HG02840 (cell line): ENCODE results near the gene GSE1.

Source experiments
- ATAC-seq: cut with Tn5 transposase; IDR thresholded peaks from one replicate; pipeline ENCODE4 v1.9.1; 2021; ENCODE audit warnings: mild to moderate bottlenecking, moderate library complexity, moderate number of reproducible peaks; ENCODE audit not compliant: unreplicated experiment, low FRiP score

GSE1 gene

GRCh38 chr16:85644093-85644712 is 31.1 kb downstream of the GSE1 start:
- ATAC-seq, result no peak

- ATAC-seq, result no peak
Measured at GRCh38 chr16:85645021-85645589, 32.0 kb downstream of the GSE1 start.

- ATAC-seq, result no peak
Measured at GRCh38 chr16:85646358-85646907, 33.3 kb downstream of the GSE1 start.

GRCh38 chr16:85646976-85647375 is 33.9 kb downstream of the GSE1 start:
- no peak for ATAC-seq

GRCh38 chr16:85648070-85648714 is 35.1 kb downstream of the GSE1 start:
- no peak for ATAC-seq

GRCh38 chr16:85648805-85649204 is 35.7 kb downstream of the GSE1 start:
- ATAC-seq, result no peak

- no peak for ATAC-seq
Measured at GRCh38 chr16:85649411-85650134, 36.5 kb downstream of the GSE1 start.

GRCh38 chr16:85650135-85650843 is 37.2 kb downstream of the GSE1 start:
- ATAC-seq, result no peak

- ATAC-seq, result no peak
Measured at GRCh38 chr16:85650844-85651628, 37.9 kb downstream of the GSE1 start.

- ATAC-seq, result no peak
Measured at GRCh38 chr16:85651629-85652430, 38.7 kb downstream of the GSE1 start.

GRCh38 chr16:85652431-85653221 is 39.5 kb downstream of the GSE1 start:
- ATAC-seq, result no peak

- ATAC-seq, result no peak
Measured at GRCh38 chr16:85653290-85653891, 40.3 kb downstream of the GSE1 start.

GRCh38 chr16:85654251-85655095 is 41.4 kb downstream of the GSE1 start:
- no peak for ATAC-seq

GRCh38 chr16:85655216-85656129 is 42.4 kb downstream of the GSE1 start:
- no peak for ATAC-seq

- ATAC-seq, result no peak
Measured at GRCh38 chr16:85656351-85657266, 43.5 kb downstream of the GSE1 start.
